K562 (cell line): ENCODE measurements around the gene PCSK6. TPM values are rescaled to one million over a fixed set of nuclear protein-coding genes. Genes with fewer than 3 reads are reported as not detected.
A peak's percentile ranks its signal among the peaks of the same experiment; 100 is the strongest.

Source experiments
- ATAC-seq: fragments of 200-7000 bp; cut with Tn5 transposase; 3 replicates; pipeline ENCODE4 v1.9.1; 2020; ENCODE audit warnings: moderate library complexity
- BruUV-seq: library from RNA; stranded (reverse); fragments of 400-500 nt; replicated peaks from 2 replicates; lab custom pipeline; 2021; lab: Mats Ljungman, UMichigan
- CTCF ChIA-PET: fragments of 300-600 bp; formaldehyde crosslinking; extraction: SDS; loops from one replicate; lab custom pipeline; 2021; ENCODE audit warnings: low intra/inter-chr PET ratio; lab: Yijun Ruan, JAX
- POLR2A ChIA-PET: fragments of 300-600, 350-650 bp; sonication (Branson Sonifier 250); formaldehyde crosslinking; extraction: SDS; loops from one replicate; lab custom pipeline; 2021; ENCODE audit warnings: antibody characterized with exemption, inconsistent platforms; lab: Yijun Ruan, JAX
- DNase-seq, 4 experiments: peaks; one replicate each; pipeline versions ENCODE4 v3.0.0 to v3.0.0-alpha.2; 2011 to 2018; ENCODE audit warnings: low spot score in 3 of 4, mixed read lengths in 3 of 4; ENCODE audit errors: extremely low read depth in 1 of 4
- FAIRE-seq: peaks from 2 replicates; lab custom pipeline; 2011; peaks lifted over from hg19 to GRCh38; lab: Jason Lieb, UNC
- H2AFZ ChIP-seq: 2 replicates; pipeline ENCODE4 v1.6.0; 2011; ENCODE audit warnings: low read depth, low read length, control low read depth, inconsistent platforms
- H3K27ac ChIP-seq: fragments of 200-600 bp; 3 replicates; pipeline ENCODE4 v1.8.0; 2011; ENCODE audit warnings: low read depth, mild to moderate bottlenecking, control low read depth, inconsistent platforms, low read length, moderate library complexity, mixed read lengths; ENCODE audit errors: extremely low read depth
- H3K27me3 ChIP-seq, 2 experiments: fragments of 300-600 bp in 1 of 2; 2 replicates in 1 of 2; 3 replicates in 1 of 2; pipeline versions ENCODE4 v1.6.0 to v1.8.0; 2011; ENCODE audit warnings: inconsistent platforms in 2 of 2, low read length in 2 of 2, mild to moderate bottlenecking in 1 of 2, mixed read lengths in 1 of 2, moderate library complexity in 1 of 2; ENCODE audit not compliant: control insufficient read depth in 2 of 2, insufficient read depth in 2 of 2
- H3K36me3 ChIP-seq: fragments of 300-600 bp; 3 replicates; pipeline ENCODE4 v1.8.0; 2011; ENCODE audit warnings: mild to moderate bottlenecking, low read length, inconsistent platforms; ENCODE audit not compliant: control insufficient read depth, insufficient read depth
- H3K4me1 ChIP-seq, 2 experiments: fragments of 200-600 bp in 1 of 2; replicated peaks in 1 of 2; 2 replicates in 1 of 2; 3 replicates in 1 of 2; pipeline versions ENCODE4 v1.5.1 to v1.8.0; 2011; ENCODE audit warnings: inconsistent platforms in 2 of 2, low read length in 2 of 2, mild to moderate bottlenecking in 1 of 2, mixed read lengths in 1 of 2, moderate library complexity in 1 of 2; ENCODE audit not compliant: control insufficient read depth in 2 of 2, insufficient read depth in 2 of 2
- H3K4me2 ChIP-seq: 2 replicates; pipeline ENCODE4 v1.6.1; 2011; ENCODE audit warnings: low read length, control low read depth, inconsistent platforms, mixed read lengths; ENCODE audit not compliant: insufficient read depth
- H3K4me3 ChIP-seq: fragments of 200-600 bp; sonication (generic), shearing (Covaris generic); 2 replicates; pipeline ENCODE4 v1.5.1; 2016; ENCODE audit warnings: control low read depth, inconsistent platforms
- H3K79me2 ChIP-seq: fragments of 200-600 bp; 3 replicates; pipeline ENCODE4 v1.8.0; 2011; ENCODE audit warnings: low read length, inconsistent platforms; ENCODE audit not compliant: control insufficient read depth, insufficient read depth
- H3K9ac ChIP-seq, 2 experiments: 2 replicates each; pipeline versions ENCODE4 v1.6.0 to v1.6.1; 2011; ENCODE audit warnings: low read depth in 2 of 2, low read length in 2 of 2, control low read depth in 1 of 2, inconsistent platforms in 1 of 2, mild to moderate bottlenecking in 1 of 2, mixed read lengths in 1 of 2; ENCODE audit not compliant: insufficient read depth in 1 of 2
- H3K9me1 ChIP-seq: one replicate; pipeline ENCODE4 v1.6.0; 2011; ENCODE audit warnings: inconsistent platforms, mild to moderate bottlenecking, low read length, moderate library complexity; ENCODE audit not compliant: control insufficient read depth, insufficient read depth
- H3K9me3 ChIP-seq: replicated peaks from 2 replicates; pipeline ENCODE4 v1.5.1; 2011; ENCODE audit warnings: low read depth, low read length, inconsistent platforms; ENCODE audit not compliant: control insufficient read depth, insufficient read depth
- H4K20me1 ChIP-seq: replicated peaks from 2 replicates; pipeline ENCODE4 v1.6.1; 2011; ENCODE audit warnings: low read length, inconsistent platforms, mixed read lengths; ENCODE audit not compliant: control insufficient read depth, insufficient read depth
- EHMT2 ChIP-seq: fragments of 450-650 bp; IDR thresholded peaks from 2 replicates; pipeline ENCODE4 v1.6.1; 2018; ENCODE audit warnings: antibody characterized with exemption
- IFI16 ChIP-seq: fragments of 250-450 bp; sonication (Bioruptor Pico); IDR thresholded peaks from 2 replicates; pipeline ENCODE4 v2.1.2; 2022; ENCODE audit warnings: mild to moderate bottlenecking, inconsistent platforms
- MCM3 ChIP-seq: fragments of 450-650 bp; IDR thresholded peaks from 2 replicates; pipeline ENCODE4 v1.6.1; 2016
- PBX2 ChIP-seq, 2 experiments: IDR thresholded peaks in 1 of 2; conservative IDR thresholded peaks in 1 of 2; 2 replicates each; pipeline ENCODE4 v1.6.1; 2016; ENCODE audit warnings: low read depth in 2 of 2, mild to moderate bottlenecking in 1 of 2, missing compliant biosample characterization in 1 of 2, missing genetic modification characterization in 1 of 2, moderate library complexity in 1 of 2
- TBP ChIP-seq: optimal IDR thresholded peaks from 2 replicates; pipeline ENCODE3; 2011; ENCODE audit warnings: low read depth, low read length, improper control_type of control experiment
- TFAP4 ChIP-seq: sonication (generic); formaldehyde crosslinking; IDR thresholded peaks from 2 replicates; pipeline ENCODE4 v1.8.0; 2022; ENCODE audit warnings: missing genetic modification reagents, mild to moderate bottlenecking, moderate library complexity, borderline replicate concordance
- ZKSCAN1 ChIP-seq: fragments of 150-350 bp; IDR thresholded peaks from 2 replicates; pipeline ENCODE4 v1.6.1; 2016; ENCODE audit warnings: low read depth, low read length
- WGBS: fragments of 100-300 bp; shearing (Covaris generic); methylation state at CpG from one replicate; pipeline ENCODE4 v1.1.6; 2016; ENCODE audit warnings: low coverage, mixed read lengths; ENCODE audit not compliant: insufficient coverage; ENCODE audit errors: missing lambda C conversion rate; 5-methylcytosine and 5-hydroxymethylcytosine counted together
- in situ Hi-C: fragments of 300-500 bp; cut with MboI; formaldehyde crosslinking; loops from 4 replicates; pipeline ENCODE4 v1.15.0; 2018; ENCODE audit warnings: inconsistent platforms, mixed read lengths
- intact Hi-C: fragments of 100-400 bp; cut with micrococcal nuclease; formaldehyde crosslinking; loops from 2 replicates; pipeline ENCODE4 v1.14.2; 2022
- polyA plus RNA-seq, 8 experiments: library from polyadenylated mRNA; depleted of rRNA in 4 of 8; stranded (reverse) in 5 of 8; unstranded in 3 of 8; fragments of >200 nt; fragmentation: Nextera tagmentation in 2 of 8; fragmentation: Illumina TruSeq in 1 of 8; extraction: Ambion mirVana in 2 of 8; extraction: Trizol in 1 of 8; gene quantifications; 2 replicates each; pipeline versions ENCODE4 v1.2.1 to v1.2.3, GENCODE V29; 2011 to 2014; ENCODE audit warnings: inconsistent platforms in 1 of 8, missing spikeins in 1 of 8
- total RNA-seq, 7 experiments: library from RNA; depleted of rRNA in 6 of 7; stranded (reverse); fragments of >200 nt in 6 of 7; fragmentation: Illumina TruSeq in 2 of 7; extraction: Trizol in 2 of 7; gene quantifications; 2 replicates each; pipeline versions ENCODE4 v1.2.1 to v1.2.3, GENCODE V29; 2011 to 2021; ENCODE audit warnings: low replicate concordance in 1 of 7

PCSK6 gene
- total and polyA plus RNA-seq, 9 of the 15 experiments (the other 6 are each of a cell fraction or from before 2014, with no cell fraction given): 2.2 to 32.6 (median 14.5) TPM

DNA sequence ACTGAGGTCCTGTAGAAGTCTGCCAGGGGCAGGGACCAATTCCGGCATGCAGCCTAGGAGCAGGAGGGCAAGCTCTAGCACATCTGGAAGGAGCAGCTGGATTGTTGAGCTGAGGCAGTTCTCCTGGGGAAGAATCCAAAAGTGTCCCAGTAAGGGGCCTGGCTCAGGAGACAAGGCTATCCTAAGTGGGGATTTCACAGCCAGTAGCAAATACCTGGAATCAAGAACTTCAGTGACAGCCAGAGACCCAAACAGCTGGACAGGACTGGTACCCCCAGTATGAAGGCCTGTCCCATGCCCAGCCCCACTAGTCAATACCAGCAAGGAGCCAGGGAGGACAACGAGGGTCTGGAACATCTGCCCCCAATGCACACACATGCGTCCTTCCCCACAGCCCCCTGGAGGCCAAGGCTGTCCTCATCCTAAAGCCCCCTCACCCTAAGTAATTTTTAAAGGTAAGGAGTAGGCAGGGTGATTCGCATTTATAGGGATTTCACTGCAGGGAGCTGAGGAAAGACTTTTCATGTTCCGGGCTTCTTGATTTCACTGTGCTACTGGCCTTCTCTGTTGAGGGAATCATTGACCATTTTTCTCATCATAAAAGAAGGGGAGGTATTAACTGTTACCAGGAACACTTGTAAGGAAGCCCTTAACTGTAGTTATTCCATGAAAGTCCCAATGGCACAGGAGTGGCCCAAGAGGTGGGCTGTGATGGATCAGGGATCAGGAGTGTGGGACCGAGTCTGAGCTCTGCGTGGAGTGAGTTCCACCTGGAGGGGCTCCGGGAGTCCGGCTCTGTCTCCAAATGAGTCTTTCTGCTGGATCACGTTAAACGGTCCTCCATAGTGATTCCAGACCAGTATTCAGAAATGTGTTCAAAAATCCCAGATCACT is 235.1 kb downstream of the PCSK6 start:
- POLR2A ChIA-PET: interaction anchor here (2.1 to 2.3 kb wide), 3 partner anchors 10 to 14 kb away, joined by 5 to 16 read pairs (median 6); no protein-coding TSS in a partner anchor
- Histone ChIP-seq H3K79me2 (peaks cover 15% of the 10 kb centered on the region), H3K9ac (no peak overlapping the region), H3K27me3 (no peaks in the 10 kb centered on the region), H3K9me3 (no peaks in the 10 kb centered on the region)
- BruUV-seq: no TSS peak
- no peak for DNase-seq
- TF ChIP-seq MCM3: no peak
- TF ChIP-seq IFI16 (CRISPR knock-in tag): no peak
- 0 out of 2 replicates have a peak, but pooled peaks have one; percentile 13 for TF ChIP-seq TFAP4 (CRISPR knock-in tag)
- TF ChIP-seq PBX2 (CRISPR knock-in tag; IDR thresholded peaks at IDR 0.05; ENCODE audit: low read depth): no peak
- no peak for TF ChIP-seq PBX2 (tag; conservative IDR thresholded peaks at IDR 0.05; ENCODE audit: low read depth)
- no peak for TF ChIP-seq EHMT2
- no peak for TF ChIP-seq TBP
- no peak for TF ChIP-seq ZKSCAN1
- TF ChIP-seq, all 486 proteins: peak for 1
- H4K20me1 ChIP-seq: peaks cover 16% of the 10 kb centered on the region; the same call in 1 of the 2 replicates
- intact Hi-C loops: loop anchor here (1.0 to 10.0 kb wide), 4 partner anchors 118 to 630 kb away; partner anchors contain the start of gene LRRK1
- WGBS: 76% methylated on average over 11 of the region's 11 CpGs
- H3K4me3 ChIP-seq: no peak overlapping the region
- H3K27ac ChIP-seq: no peak overlapping the region
- H3K4me1 ChIP-seq: peaks cover 26 to 29% of the 10 kb centered on the region in 2 experiments
- no peak for ATAC-seq
- CTCF ChIA-PET: no interaction called here
- H2AFZ ChIP-seq: no peak overlapping the region
- no peaks in the 10 kb centered on the region for H3K9me1 ChIP-seq
- H3K4me2 ChIP-seq: peak overlapping the region; percentile 23; the same call in 1 of the 2 replicates
- FAIRE-seq: no peak
- no peaks in the 10 kb centered on the region for H3K36me3 ChIP-seq
- in situ Hi-C loops: loop anchor here (5.0 to 25.0 kb wide), 4 partner anchors 167 to 617 kb away; partner anchors contain the start of gene LRRK1

Other genes starting within 250 kb of the PCSK6 start
- gene CHSY1, start 237.7 kb downstream of the PCSK6 start, total RNA-seq (2014; rRNA removed): 7.7 and 9.0 TPM in 2 replicates
- 13.4 and 17.1 TPM in 2 replicates for gene CHSY1, start 237.7 kb downstream of the PCSK6 start, total RNA-seq (2014; rRNA removed; fragmentation: Illumina TruSeq; extraction: Trizol)
- gene CHSY1, start 237.7 kb downstream of the PCSK6 start, total RNA-seq (2015; rRNA removed; fragmentation: Illumina TruSeq; extraction: Trizol): 13.4 and 14.5 TPM in 2 replicates
- gene CHSY1, start 237.7 kb downstream of the PCSK6 start, total RNA-seq (2021): 14.7 and 16.4 TPM in 2 replicates
- 11.1 and 14.6 TPM in 2 replicates for gene CHSY1, start 237.7 kb downstream of the PCSK6 start, polyA plus RNA-seq (2011; rRNA removed)
- gene CHSY1, start 237.7 kb downstream of the PCSK6 start, polyA plus RNA-seq (2014; fragmentation: Illumina TruSeq; extraction: Trizol): 12.8 and 14.9 TPM in 2 replicates
- 10 to 100 TPM in 1 of 2 experiments, 1 to 10 TPM in 1; 7.0 to 11.1 TPM for gene CHSY1, start 237.7 kb downstream of the PCSK6 start, polyA plus RNA-seq (2014; fragmentation: Nextera tagmentation; extraction: Ambion mirVana)
- 9.0 and 9.2 TPM in 2 replicates for gene CHSY1, start 237.7 kb downstream of the PCSK6 start, polyA plus RNA-seq (2014; rRNA removed)
- gene SELENOS, start 212.2 kb downstream of the PCSK6 start, total RNA-seq (2014; rRNA removed): 51.6 and 56.9 TPM in 2 replicates
- gene SELENOS, start 212.2 kb downstream of the PCSK6 start, total RNA-seq (2014; rRNA removed; fragmentation: Illumina TruSeq; extraction: Trizol): 57.2 and 59.6 TPM in 2 replicates
- gene SELENOS, start 212.2 kb downstream of the PCSK6 start, total RNA-seq (2015; rRNA removed; fragmentation: Illumina TruSeq; extraction: Trizol): 45.5 and 47.9 TPM in 2 replicates
- 37.9 and 39.6 TPM in 2 replicates for gene SELENOS, start 212.2 kb downstream of the PCSK6 start, total RNA-seq (2021)
- 46.5 and 55.8 TPM in 2 replicates for gene SELENOS, start 212.2 kb downstream of the PCSK6 start, polyA plus RNA-seq (2011; rRNA removed)
- gene SELENOS, start 212.2 kb downstream of the PCSK6 start, polyA plus RNA-seq (2014; fragmentation: Illumina TruSeq; extraction: Trizol): 42.1 and 43.0 TPM in 2 replicates
- 10 to 100 TPM; 24.9 to 36.6 TPM for gene SELENOS, start 212.2 kb downstream of the PCSK6 start, polyA plus RNA-seq (2014; fragmentation: Nextera tagmentation; extraction: Ambion mirVana)
- gene SELENOS, start 212.2 kb downstream of the PCSK6 start, polyA plus RNA-seq (2014; rRNA removed): 54.8 and 57.4 TPM in 2 replicates
- 138 and 162 TPM in 2 replicates for gene SNRPA1, start 194.5 kb downstream of the PCSK6 start, total RNA-seq (2014; rRNA removed)
- 78.1 and 97.1 TPM in 2 replicates for gene SNRPA1, start 194.5 kb downstream of the PCSK6 start, total RNA-seq (2014; rRNA removed; fragmentation: Illumina TruSeq; extraction: Trizol)
- 61.8 and 62.7 TPM in 2 replicates for gene SNRPA1, start 194.5 kb downstream of the PCSK6 start, total RNA-seq (2015; rRNA removed; fragmentation: Illumina TruSeq; extraction: Trizol)
- gene SNRPA1, start 194.5 kb downstream of the PCSK6 start, total RNA-seq (2021): 152 and 166 TPM in 2 replicates
- 224 and 245 TPM in 2 replicates for gene SNRPA1, start 194.5 kb downstream of the PCSK6 start, polyA plus RNA-seq (2011; rRNA removed)
- gene SNRPA1, start 194.5 kb downstream of the PCSK6 start, polyA plus RNA-seq (2014; fragmentation: Illumina TruSeq; extraction: Trizol): 189 and 206 TPM in 2 replicates
- 100 to 1,000 TPM; 212 to 214 TPM for gene SNRPA1, start 194.5 kb downstream of the PCSK6 start, polyA plus RNA-seq (2014; fragmentation: Nextera tagmentation; extraction: Ambion mirVana)
- gene SNRPA1, start 194.5 kb downstream of the PCSK6 start, polyA plus RNA-seq (2014; rRNA removed): 229 and 233 TPM in 2 replicates
- 16.5 and 23.5 TPM in 2 replicates for gene TM2D3, start 162.7 kb upstream of the PCSK6 start, total RNA-seq (2014; rRNA removed)
- 31.3 and 32.4 TPM in 2 replicates for gene TM2D3, start 162.7 kb upstream of the PCSK6 start, total RNA-seq (2014; rRNA removed; fragmentation: Illumina TruSeq; extraction: Trizol)
- gene TM2D3, start 162.7 kb upstream of the PCSK6 start, total RNA-seq (2015; rRNA removed; fragmentation: Illumina TruSeq; extraction: Trizol): 34.1 and 34.9 TPM in 2 replicates
- 27.4 and 28.9 TPM in 2 replicates for gene TM2D3, start 162.7 kb upstream of the PCSK6 start, total RNA-seq (2021)
- 59.5 and 61.0 TPM in 2 replicates for gene TM2D3, start 162.7 kb upstream of the PCSK6 start, polyA plus RNA-seq (2011; rRNA removed)
- 25.3 and 26.8 TPM in 2 replicates for gene TM2D3, start 162.7 kb upstream of the PCSK6 start, polyA plus RNA-seq (2014; fragmentation: Illumina TruSeq; extraction: Trizol)
- gene TM2D3, start 162.7 kb upstream of the PCSK6 start, polyA plus RNA-seq (2014; fragmentation: Nextera tagmentation; extraction: Ambion mirVana): 10 to 100 TPM; 59.2 to 67.9 TPM
- 27.9 and 28.2 TPM in 2 replicates for gene TM2D3, start 162.7 kb upstream of the PCSK6 start, polyA plus RNA-seq (2014; rRNA removed)
- gene TARS3, start 234.8 kb upstream of the PCSK6 start, total RNA-seq (2014; rRNA removed): 12.1 and 13.3 TPM in 2 replicates
- 13.2 and 14.5 TPM in 2 replicates for gene TARS3, start 234.8 kb upstream of the PCSK6 start, total RNA-seq (2014; rRNA removed; fragmentation: Illumina TruSeq; extraction: Trizol)
- 14.3 and 14.7 TPM in 2 replicates for gene TARS3, start 234.8 kb upstream of the PCSK6 start, total RNA-seq (2015; rRNA removed; fragmentation: Illumina TruSeq; extraction: Trizol)
- 8.6 and 8.7 TPM in 2 replicates for gene TARS3, start 234.8 kb upstream of the PCSK6 start, total RNA-seq (2021)
- 5.1 and 5.8 TPM in 2 replicates for gene TARS3, start 234.8 kb upstream of the PCSK6 start, polyA plus RNA-seq (2011; rRNA removed)
- 8.1 and 9.8 TPM in 2 replicates for gene TARS3, start 234.8 kb upstream of the PCSK6 start, polyA plus RNA-seq (2014; fragmentation: Illumina TruSeq; extraction: Trizol)
- 1 to 10 TPM; 2.1 to 3.0 TPM for gene TARS3, start 234.8 kb upstream of the PCSK6 start, polyA plus RNA-seq (2014; fragmentation: Nextera tagmentation; extraction: Ambion mirVana)
- gene TARS3, start 234.8 kb upstream of the PCSK6 start, polyA plus RNA-seq (2014; rRNA removed): 10.0 and 10.9 TPM in 2 replicates